Measurements from ENCODE around the gene ANAPC7. TPM values are rescaled to one million over a fixed set of nuclear protein-coding genes. Genes with fewer than 3 reads are reported as not detected.
A peak's percentile ranks its signal among the peaks of the same experiment; 100 is the strongest.
"Not testable (repeated sequence)": the region's sequence is repeated elsewhere in the genome, so short reads cannot be mapped to it uniquely, and the experiment has no call there.

The ANAPC7 gene
- total and polyA plus RNA-seq, 7 donors, result 9.6 to 65.6 (median 31.8) TPM

DNA sequence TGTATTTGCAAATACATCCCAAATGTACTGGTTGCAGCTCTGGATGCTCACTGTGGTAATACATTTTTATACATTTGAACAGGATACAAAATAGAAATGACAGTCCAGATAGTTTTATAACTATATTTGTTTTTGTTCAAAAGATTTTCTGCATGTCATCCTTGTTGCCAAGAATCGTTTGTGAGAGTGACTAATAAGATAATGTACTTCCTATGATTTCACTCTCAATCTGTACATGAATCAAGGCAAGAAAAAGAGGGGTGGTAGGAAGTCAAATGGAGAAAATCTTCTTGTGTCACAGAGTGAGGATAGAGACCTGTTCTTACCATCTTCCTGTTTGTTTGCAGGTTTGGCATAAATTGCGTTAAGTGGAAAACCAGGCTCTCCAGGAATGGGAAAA is 32.7 kb upstream of the ANAPC7 start:
- peaks cover 11 to 68% (median 46%) of the 10 kb centered on the region in 4 donors for H3K36me3 ChIP-seq
- WGBS, 2 donors, result 56 to 68% methylated on average over 2 of the region's 2 CpGs

DNA sequence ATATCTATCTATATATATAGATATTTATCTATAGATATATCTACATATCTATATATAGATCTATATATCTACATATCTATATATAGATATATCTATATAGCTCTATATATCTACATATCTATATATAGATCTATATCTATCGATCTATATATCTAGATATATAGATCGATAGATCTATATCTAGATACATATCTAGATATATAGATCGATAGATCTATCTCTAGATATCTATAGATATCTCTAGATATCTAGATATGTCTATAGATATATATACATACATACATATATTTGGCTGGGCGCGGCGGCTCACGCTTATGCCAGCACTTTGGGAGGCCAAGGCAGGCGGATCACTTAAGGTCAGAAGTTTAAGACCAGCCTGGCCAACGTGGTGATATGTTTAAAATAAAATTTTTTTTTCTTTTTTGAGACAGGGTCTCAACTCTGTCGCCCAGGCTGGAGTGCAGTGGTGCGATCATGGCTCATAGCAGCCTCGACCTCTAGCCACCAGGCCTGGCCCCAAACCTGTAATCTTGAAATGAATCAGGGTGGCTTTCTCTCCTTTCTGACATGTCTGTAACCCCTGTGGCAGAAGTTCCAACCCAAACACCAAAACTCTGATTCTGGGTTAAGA is 28.6 kb upstream of the ANAPC7 start:
- intact Hi-C loops (cut with DNase I), result loop anchor here (1.0 to 5.0 kb wide), 2 partner anchors 332 to 435 kb away; partner anchors contain the start of genes ANKRD13A and GIT2
- Histone ChIP-seq H3K36me3 (peaks cover 0 to 29% (median 20%) of the 10 kb centered on the region in 4 donors), H3K4me3 (peak overlapping the region; percentile 36 to 55 (median 48)), H3K4me1 (peaks cover 0 to 4% (median 0%) of the 10 kb centered on the region in 4 donors), H3K27me3 (no peaks in the 10 kb centered on the region), H3K27ac (peak overlapping the region in 3 of 4 donors; percentile 60 to 71 (median 66)), H3K9me3 (no peaks in the 10 kb centered on the region)
- 79 to 87% methylated on average over 12 of the region's 12 CpGs for WGBS, 2 donors
- TF ChIP-seq, protein P1, sequence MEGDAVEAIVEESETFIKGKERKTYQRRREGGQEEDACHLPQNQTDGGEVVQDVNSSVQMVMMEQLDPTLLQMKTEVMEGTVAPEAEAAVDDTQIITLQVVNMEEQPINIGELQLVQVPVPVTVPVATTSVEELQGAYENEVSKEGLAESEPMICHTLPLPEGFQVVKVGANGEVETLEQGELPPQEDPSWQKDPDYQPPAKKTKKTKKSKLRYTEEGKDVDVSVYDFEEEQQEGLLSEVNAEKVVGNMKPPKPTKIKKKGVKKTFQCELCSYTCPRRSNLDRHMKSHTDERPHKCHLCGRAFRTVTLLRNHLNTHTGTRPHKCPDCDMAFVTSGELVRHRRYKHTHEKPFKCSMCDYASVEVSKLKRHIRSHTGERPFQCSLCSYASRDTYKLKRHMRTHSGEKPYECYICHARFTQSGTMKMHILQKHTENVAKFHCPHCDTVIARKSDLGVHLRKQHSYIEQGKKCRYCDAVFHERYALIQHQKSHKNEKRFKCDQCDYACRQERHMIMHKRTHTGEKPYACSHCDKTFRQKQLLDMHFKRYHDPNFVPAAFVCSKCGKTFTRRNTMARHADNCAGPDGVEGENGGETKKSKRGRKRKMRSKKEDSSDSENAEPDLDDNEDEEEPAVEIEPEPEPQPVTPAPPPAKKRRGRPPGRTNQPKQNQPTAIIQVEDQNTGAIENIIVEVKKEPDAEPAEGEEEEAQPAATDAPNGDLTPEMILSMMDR (IDR thresholded peaks at IDR 0.05), result no peak
- TF ChIP-seq EP300 (IDR thresholded peaks at IDR 0.05) (no peak), POLR2AphosphoS5 (IDR thresholded peaks at IDR 0.05) (no peak), POLR2A (IDR thresholded peaks at IDR 0.05) (no peak)
- DNase-seq, result peak; percentile 41

More for the DNA sequence above, 32.7 kb upstream of the ANAPC7 start:
- Histone ChIP-seq H3K27ac (no peak overlapping the region), H3K4me3 (no peak overlapping the region), H3K9me3 (no peaks in the 10 kb centered on the region), H3K27me3 (no peaks in the 10 kb centered on the region), H3K4me1 (peaks cover 0 to under 1% (median 0%) of the 10 kb centered on the region in 4 donors)
- TF ChIP-seq, protein P1 (IDR thresholded peaks at IDR 0.05), result no peak
- no peak for TF ChIP-seq POLR2A (IDR thresholded peaks at IDR 0.05)
- intact Hi-C loops (cut with DNase I), result no loop called here
- DNase-seq, result no peak

GRCh38 chr12:110429676-110430075 is 26.2 kb upstream of the ANAPC7 start:
- not testable (repeated sequence) for DNase-seq

GRCh38 chr12:110426406-110426805 is 22.9 kb upstream of the ANAPC7 start:
- 51 to 56% methylated on average over 3 of the region's 3 CpGs for WGBS, 2 donors
- no peak for DNase-seq
- Histone ChIP-seq H3K4me1 (peaks cover 0 to 9% (median 5%) of the 10 kb centered on the region in 4 donors), H3K27me3 (no peaks in the 10 kb centered on the region), H3K36me3 (no peaks in the 10 kb centered on the region), H3K4me3 (no peak overlapping the region), H3K9me3 (no peaks in the 10 kb centered on the region), H3K27ac (peak overlapping the region in 2 of 4 donors; percentile 40 to 50)
- intact Hi-C loops (cut with DNase I), result no loop called here
- TF ChIP-seq POLR2A (IDR thresholded peaks at IDR 0.05), result no peak
- peak; percentile 24 to 62 (median 44) for TF ChIP-seq POLR2AphosphoS5 (IDR thresholded peaks at IDR 0.05)

More at GRCh38 chr12:110429676-110430075, 26.2 kb upstream of the ANAPC7 start:
- not testable (repeated sequence) for H3K36me3 ChIP-seq, H3K9me3 ChIP-seq, H3K4me3 ChIP-seq, H3K27ac ChIP-seq, H3K27me3 ChIP-seq, H3K4me1 ChIP-seq
- intact Hi-C loops (cut with DNase I), result loop anchor here (5.0 kb wide), 1 partner anchor 432 kb away; the partner anchor contains the start of genes ANKRD13A and GIT2
- 95% methylated on average over 15 of the region's 15 CpGs for whole genome bisulfite sequencing, 2 donors

DNA sequence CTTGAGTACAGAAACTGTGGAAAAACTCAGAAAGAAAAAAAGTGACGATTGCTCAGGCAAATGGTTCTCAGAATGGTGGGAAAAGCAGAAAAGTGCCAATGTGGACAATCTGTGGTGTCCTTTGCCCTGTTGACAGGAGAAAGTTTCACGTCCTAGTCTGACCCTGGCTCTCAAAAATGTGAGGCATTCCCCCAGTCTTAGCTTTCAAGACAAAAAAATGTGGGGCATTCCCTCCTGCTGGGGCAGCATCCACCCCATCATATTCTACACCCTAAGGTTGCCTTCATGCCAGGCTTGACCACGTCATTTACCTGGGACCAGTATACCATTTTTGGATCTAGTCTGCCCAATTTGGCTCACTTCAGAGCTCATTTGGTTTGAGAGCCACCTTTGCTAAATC is 20.7 kb upstream of the ANAPC7 start:
- Histone ChIP-seq H3K4me3 (no peak overlapping the region), H3K27ac (no peak overlapping the region), H3K27me3 (no peaks in the 10 kb centered on the region), H3K4me1 (peaks cover 0 to 9% (median 3%) of the 10 kb centered on the region in 4 donors), H3K9me3 (no peaks in the 10 kb centered on the region), H3K36me3 (no peaks in the 10 kb centered on the region)
- 72 to 82% methylated on average over 3 of the region's 3 CpGs for WGBS, 2 donors
- no peak for DNase-seq
- intact Hi-C loops (cut with DNase I), result no loop called here
- TF ChIP-seq EP300 (IDR thresholded peaks at IDR 0.05) (no peak), POLR2A (IDR thresholded peaks at IDR 0.05) (no peak), POLR2AphosphoS5 (IDR thresholded peaks at IDR 0.05) (no peak)
- TF ChIP-seq, protein P1 (IDR thresholded peaks at IDR 0.05), result no peak
